KBM-7 (cell line): ENCODE results near the gene RHOXF2B.

ENCODE experiments used
- DNase-seq: peaks from one replicate; pipeline ENCODE4 v3.0.0-alpha.2; 2015
- in situ Hi-C: fragments of 300-500 bp; cut with MboI; formaldehyde crosslinking; loops from 2 replicates; pipeline ENCODE4 v1.14.3; 2020; ENCODE audit warnings: low sequenced_read_pairs, low pct_unique_long_range_greater_than_20kb, mixed read lengths

Gene RHOXF2B

DNA sequence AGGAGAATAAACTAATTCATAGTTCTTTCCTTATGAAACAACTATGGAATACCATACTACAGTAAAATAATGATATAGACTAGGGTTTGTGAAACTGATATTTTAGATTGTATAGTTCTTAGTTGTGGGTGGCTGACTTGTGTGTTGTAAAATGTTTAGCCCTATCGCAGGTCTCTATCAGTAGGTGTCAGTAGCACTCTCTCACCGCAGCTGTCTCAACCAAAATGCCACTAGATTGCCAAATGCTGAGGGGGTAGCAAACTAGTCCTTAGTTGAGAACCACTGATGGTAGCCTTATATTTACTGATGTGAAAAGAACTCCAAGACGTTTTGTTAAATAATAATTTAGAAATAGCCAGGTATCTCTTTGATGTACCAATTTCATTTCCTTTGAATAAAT is 48.1 kb downstream of the RHOXF2B start:
- DNase-seq = peak; percentile 41
- in situ Hi-C loops = no loop called here

DNA sequence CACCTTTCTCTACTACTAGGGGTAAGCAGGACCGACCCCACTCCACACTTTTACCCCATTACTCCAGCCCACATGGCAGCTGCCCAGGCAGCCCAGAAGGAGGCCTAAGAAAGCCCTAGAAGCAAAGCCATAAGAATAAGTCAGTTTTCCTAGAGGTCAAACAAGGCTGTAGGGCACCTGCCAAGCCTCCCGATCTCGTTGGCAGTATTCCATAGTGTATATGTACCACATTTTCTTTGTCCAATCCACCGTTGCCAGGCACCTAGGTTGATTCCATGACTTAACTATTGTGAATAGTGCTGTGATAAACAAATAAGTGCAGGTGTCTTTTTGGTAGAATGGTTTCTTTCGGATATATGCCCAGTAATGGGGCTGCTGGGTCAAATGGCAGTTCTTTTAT is 54.2 kb downstream of the RHOXF2B start:
- in situ Hi-C loops = no loop called here

DNA sequence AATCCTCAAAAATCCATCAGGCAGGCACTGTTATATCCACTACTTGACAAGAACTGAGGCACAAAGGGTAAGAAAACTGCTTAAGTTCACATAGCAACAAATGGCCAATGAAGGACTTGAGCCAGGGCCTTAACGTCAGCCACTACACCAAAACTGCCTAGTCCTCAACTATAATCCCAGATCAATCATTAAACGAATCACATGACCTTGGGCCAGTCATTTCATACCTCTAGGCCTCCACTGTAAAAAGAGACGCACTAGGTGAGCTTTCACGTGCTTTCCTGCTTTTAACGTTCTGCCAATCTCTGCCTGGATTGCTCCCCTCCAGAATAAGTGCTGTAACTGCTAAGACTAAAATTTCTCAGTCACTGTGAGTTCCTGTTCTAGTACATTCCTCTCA is 54.7 kb downstream of the RHOXF2B start:
- in situ Hi-C loops = no loop called here
- DNase-seq = no peak

More for the DNA sequence above, 54.2 kb downstream of the RHOXF2B start:
- DNase-seq = no peak
